PC-3 (cell line): ENCODE results near the gene CAMTA1. TPM values are rescaled to one million over a fixed set of nuclear protein-coding genes. Genes with fewer than 3 reads are reported as not detected.
A peak's percentile ranks its signal among the peaks of the same experiment; 100 is the strongest.

ENCODE experiments used
- ATAC-seq: fragments of 200-7000 bp; cut with Tn5 transposase; 2 replicates; pipeline ENCODE4 v1.9.1; 2020; ENCODE audit warnings: mild to moderate bottlenecking, moderate library complexity
- BruUV-seq: library from RNA; stranded (reverse); fragments of 400-500 nt; replicated peaks from 2 replicates; lab custom pipeline; 2021; lab: Mats Ljungman, UMichigan
- CTCF ChIA-PET: fragments of 300-600 bp; sonication (Branson Sonifier 250); formaldehyde crosslinking; loops from one replicate; lab custom pipeline; 2022; ENCODE audit warnings: antibody characterized with exemption; lab: Charles Lee
- POLR2A ChIA-PET: fragments of 300-600 bp; sonication (Branson Sonifier 250); formaldehyde crosslinking; loops from one replicate; lab custom pipeline; 2022; ENCODE audit warnings: antibody characterized with exemption; ENCODE audit not compliant: unreplicated experiment; lab: Charles Lee
- DNase-seq: peaks from one replicate; pipeline ENCODE4 v3.0.0-alpha.2; 2015
- H2AFZ ChIP-seq: fragments of 300-600 bp; sonication (generic); 2 replicates; pipeline ENCODE4 v1.6.0; 2016; ENCODE audit warnings: antibody characterized with exemption, low read length
- H3F3A ChIP-seq: fragments of 300-600 bp; sonication (generic); one replicate; pipeline ENCODE4 v1.6.0; 2017; ENCODE audit warnings: antibody characterized with exemption, low read length, control low read depth, mild to moderate bottlenecking; ENCODE audit not compliant: unreplicated experiment
- H3K27ac ChIP-seq: fragments of 300-600 bp; sonication (generic); 2 replicates; pipeline ENCODE4 v1.5.1; 2016; ENCODE audit warnings: mild to moderate bottlenecking, low read length
- H3K27me3 ChIP-seq: fragments of 300-600 bp; sonication (generic); 2 replicates; pipeline ENCODE4 v1.6.1; 2016; ENCODE audit warnings: low read length, mixed read lengths
- H3K36me3 ChIP-seq: fragments of 300-600 bp; sonication (generic); 2 replicates; pipeline ENCODE4 v1.6.1; 2016; ENCODE audit warnings: low read depth, mixed run types, low read length, mixed read lengths
- H3K4me1 ChIP-seq: fragments of 300-600 bp; sonication (generic); 2 replicates; pipeline ENCODE4 v1.5.1; 2016; ENCODE audit warnings: low read length; ENCODE audit not compliant: insufficient read depth
- H3K4me2 ChIP-seq: fragments of 300-600 bp; sonication (generic); 2 replicates; pipeline ENCODE4 v1.6.0; 2016; ENCODE audit warnings: low read length
- H3K4me3 ChIP-seq: fragments of 300-600 bp; sonication (generic); 2 replicates; pipeline ENCODE4 v1.5.1; 2016; ENCODE audit warnings: mild to moderate bottlenecking, low read length, mixed read lengths
- H3K79me2 ChIP-seq: fragments of 300-600 bp; sonication (generic); 2 replicates; pipeline ENCODE4 v1.6.1; 2017; ENCODE audit warnings: low read length, mixed read lengths
- H3K9ac ChIP-seq: fragments of 300-600 bp; sonication (generic); 2 replicates; pipeline ENCODE4 v1.6.0; 2016; ENCODE audit warnings: mild to moderate bottlenecking, low read length
- H3K9me2 ChIP-seq: fragments of 300-600 bp; sonication (generic); replicated peaks from 2 replicates; pipeline ENCODE4 v1.6.1; 2016; ENCODE audit warnings: mixed run types, low read length, mixed read lengths
- H3K9me3 ChIP-seq: fragments of 300-600 bp; sonication (generic); 2 replicates; pipeline ENCODE4 v1.6.1; 2016; ENCODE audit warnings: low read length, mixed read lengths
- H4K20me1 ChIP-seq: fragments of 300-600 bp; sonication (generic); 2 replicates; pipeline ENCODE4 v1.6.1; 2016; ENCODE audit warnings: low read length, mixed read lengths
- EZH2 ChIP-seq: fragments of 300-600 bp; sonication (generic); IDR thresholded peaks from one replicate; pipeline ENCODE4 v1.6.1; 2017; ENCODE audit warnings: antibody characterized with exemption, mild to moderate bottlenecking, low read length; ENCODE audit not compliant: unreplicated experiment
- EZH2phosphoT487 ChIP-seq: fragments of 300-600 bp; sonication (generic); IDR thresholded peaks from 2 replicates; pipeline ENCODE4 v1.6.1; 2018; ENCODE audit warnings: mild to moderate bottlenecking, antibody characterized with exemption, low read length, borderline replicate concordance
- intact Hi-C: fragments of 100-400 bp; cut with micrococcal nuclease; formaldehyde crosslinking; loops from 2 replicates; pipeline ENCODE4 v1.9.0; 2023
- total RNA-seq: library from RNA; depleted of rRNA; stranded (reverse); fragments of >200 nt; gene quantifications from 2 replicates; pipeline ENCODE4 v1.2.3, GENCODE V29; 2014
- TF ChIP-seq, protein P1 (sequence below): fragments of 300-600 bp; sonication (generic); conservative IDR thresholded peaks from 2 replicates; pipeline ENCODE4 v1.5.1; 2017; ENCODE audit warnings: antibody characterized with exemption, low read depth, mild to moderate bottlenecking, low read length

Gene CAMTA1
- total RNA-seq, 1 experiment from 2014 or later: 40.8 TPM

DNA sequence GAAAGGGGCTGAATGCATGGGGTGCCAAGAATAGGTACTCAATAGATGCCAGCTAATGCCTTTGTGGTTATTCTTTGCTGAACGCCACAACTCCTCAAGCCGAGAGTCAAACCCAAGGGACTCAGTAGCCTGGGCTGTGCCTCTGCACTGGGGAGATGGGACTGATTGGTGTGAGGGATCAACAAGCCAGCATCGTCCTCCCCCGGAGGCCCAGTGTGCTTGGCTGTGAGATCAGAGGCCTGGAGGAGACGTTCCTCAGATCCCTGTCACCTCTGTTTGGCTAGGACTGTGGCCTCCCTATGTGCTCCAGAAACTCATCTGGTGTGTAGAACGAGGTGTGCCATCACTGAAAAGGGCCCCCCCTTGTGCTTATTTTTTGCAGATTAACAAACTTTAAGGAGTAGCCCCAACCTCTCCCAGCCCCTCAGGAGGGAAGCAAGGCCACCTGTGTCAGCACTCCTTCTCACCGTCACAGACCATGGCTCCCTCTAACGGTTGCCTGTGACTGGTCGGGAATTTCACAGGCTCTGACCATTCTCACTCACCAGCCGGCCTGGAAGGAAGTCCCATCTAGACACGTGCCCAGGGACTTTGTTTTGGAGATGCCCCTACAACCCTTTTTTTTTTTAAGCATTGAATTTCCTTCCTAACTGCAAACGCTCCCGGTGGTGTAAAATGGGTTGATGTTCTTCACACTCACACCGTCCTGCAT is 791.8 kb downstream of the CAMTA1 start:
- Histone ChIP-seq H3K27ac (no peak overlapping the region), H3K9me3 (no peaks in the 10 kb centered on the region), H2AFZ (no peak overlapping the region), H3K9ac (no peak overlapping the region), H3K4me3 (no peak overlapping the region), H3K36me3 (no peaks in the 10 kb centered on the region), H3K4me2 (no peak overlapping the region), H3K9me2 (no peaks in the 10 kb centered on the region), H3F3A (no peaks in the 10 kb centered on the region), H3K4me1 (no peaks in the 10 kb centered on the region), H3K27me3 (peaks cover 81% of the 10 kb centered on the region), H3K79me2 (no peaks in the 10 kb centered on the region), H4K20me1 (no peaks in the 10 kb centered on the region)
- BruUV-seq: no TSS peak
- TF ChIP-seq, protein P1, sequence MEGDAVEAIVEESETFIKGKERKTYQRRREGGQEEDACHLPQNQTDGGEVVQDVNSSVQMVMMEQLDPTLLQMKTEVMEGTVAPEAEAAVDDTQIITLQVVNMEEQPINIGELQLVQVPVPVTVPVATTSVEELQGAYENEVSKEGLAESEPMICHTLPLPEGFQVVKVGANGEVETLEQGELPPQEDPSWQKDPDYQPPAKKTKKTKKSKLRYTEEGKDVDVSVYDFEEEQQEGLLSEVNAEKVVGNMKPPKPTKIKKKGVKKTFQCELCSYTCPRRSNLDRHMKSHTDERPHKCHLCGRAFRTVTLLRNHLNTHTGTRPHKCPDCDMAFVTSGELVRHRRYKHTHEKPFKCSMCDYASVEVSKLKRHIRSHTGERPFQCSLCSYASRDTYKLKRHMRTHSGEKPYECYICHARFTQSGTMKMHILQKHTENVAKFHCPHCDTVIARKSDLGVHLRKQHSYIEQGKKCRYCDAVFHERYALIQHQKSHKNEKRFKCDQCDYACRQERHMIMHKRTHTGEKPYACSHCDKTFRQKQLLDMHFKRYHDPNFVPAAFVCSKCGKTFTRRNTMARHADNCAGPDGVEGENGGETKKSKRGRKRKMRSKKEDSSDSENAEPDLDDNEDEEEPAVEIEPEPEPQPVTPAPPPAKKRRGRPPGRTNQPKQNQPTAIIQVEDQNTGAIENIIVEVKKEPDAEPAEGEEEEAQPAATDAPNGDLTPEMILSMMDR: peak; percentile 36; the same call in 1 of the 2 replicates
- TF ChIP-seq EZH2phosphoT487: no peak
- ChIA-PET POLR2A (no interaction called here), CTCF (no interaction called here)
- intact Hi-C loops: no loop called here
- DNase-seq: peak; percentile 19
- ATAC-seq: no peak

- ChIA-PET CTCF (no interaction called here), POLR2A (no interaction called here)
- H3K27ac ChIP-seq: no peak overlapping the region
- no peak overlapping the region for H3K4me2 ChIP-seq
- intact Hi-C loops: no loop called here
- H3K4me1 ChIP-seq: no peaks in the 10 kb centered on the region
- no peak for DNase-seq
- no peaks in the 10 kb centered on the region for H3F3A ChIP-seq
- no peaks in the 10 kb centered on the region for H4K20me1 ChIP-seq
- no peak overlapping the region for H3K4me3 ChIP-seq
- no peak for TF ChIP-seq EZH2
- TF ChIP-seq EZH2phosphoT487: no peak
- TF ChIP-seq, protein P1: no peak
- H3K9ac ChIP-seq: no peak overlapping the region
- peaks cover 80% of the 10 kb centered on the region for H3K27me3 ChIP-seq
- H3K9me2 ChIP-seq: no peaks in the 10 kb centered on the region
- no peaks in the 10 kb centered on the region for H3K36me3 ChIP-seq
- H3K79me2 ChIP-seq: no peaks in the 10 kb centered on the region
- BruUV-seq: no TSS peak
- H3K9me3 ChIP-seq: no peaks in the 10 kb centered on the region
- ATAC-seq: no peak
- no peak overlapping the region for H2AFZ ChIP-seq
These were observed 793.0 kb downstream of the CAMTA1 start for GRCh38 chr1:7578206-7578605.

- ChIA-PET CTCF (no interaction called here), POLR2A (no interaction called here)
- no peak for DNase-seq
- Histone ChIP-seq H3K4me2 (no peak overlapping the region), H4K20me1 (no peaks in the 10 kb centered on the region), H3F3A (no peaks in the 10 kb centered on the region), H3K79me2 (no peaks in the 10 kb centered on the region), H3K9me3 (no peaks in the 10 kb centered on the region), H3K4me1 (no peaks in the 10 kb centered on the region), H3K27me3 (peaks cover 72% of the 10 kb centered on the region), H3K27ac (no peak overlapping the region), H3K36me3 (no peaks in the 10 kb centered on the region), H3K9ac (no peak overlapping the region), H3K9me2 (no peaks in the 10 kb centered on the region), H3K4me3 (no peak overlapping the region), H2AFZ (no peak overlapping the region)
- no peak for ATAC-seq
- no TSS peak for BruUV-seq
- TF ChIP-seq, protein P1: no peak
- no peak for TF ChIP-seq EZH2
- no peak for TF ChIP-seq EZH2phosphoT487
- intact Hi-C loops: no loop called here
These were observed 793.8 kb downstream of the CAMTA1 start for GRCh38 chr1:7579016-7579415.
